CD4-positive, alpha-beta T cell (primary cell): Measurements from ENCODE around the gene THRA. TPM values are rescaled to one million over a fixed set of nuclear protein-coding genes. Genes with fewer than 3 reads are reported as not detected.
"Not testable (repeated sequence)": the region's sequence is repeated elsewhere in the genome, so short reads cannot be mapped to it uniquely, and the experiment has no call there.

ENCODE experiments used
- ATAC-seq: fragments of 200-7000 bp; cut with Tn5 transposase; one replicate; pipeline ENCODE4 v1.10.0; 2022; ENCODE audit warnings: mild to moderate bottlenecking; ENCODE audit not compliant: poor library complexity
- CTCF ChIA-PET: fragments of 350-600 bp; sonication (Branson Sonifier 250); formaldehyde crosslinking; loops from one replicate; lab custom pipeline; 2021; ENCODE audit warnings: antibody characterized with exemption, inconsistent platforms; lab: Charles Lee
- POLR2A ChIA-PET: fragments of 350-600 bp; sonication (Branson Sonifier 250); formaldehyde crosslinking; loops from one replicate; lab custom pipeline; 2021; ENCODE audit warnings: antibody characterized with exemption, inconsistent platforms; lab: Charles Lee
- DNase-seq, 14 experiments: peaks; one replicate each; pipeline ENCODE4 v3.0.0-alpha.2; 2013 to 2020; ENCODE audit warnings: mixed read lengths in 2 of 14
- H3K27ac ChIP-seq, 2 donors: one replicate each; pipeline versions ENCODE4 v1.5.1 to v1.7.0; 2013; ENCODE audit warnings: low read length in 2 of 2, low read depth in 1 of 2, mild to moderate bottlenecking in 1 of 2
- H3K27me3 ChIP-seq, 2 experiments: 1 replicate in 1 of 2; 2 replicates in 1 of 2; pipeline versions ENCODE4 v1.6.1 to v1.7.0; 2013; ENCODE audit warnings: low read length in 2 of 2, control low read depth in 1 of 2, mild to moderate bottlenecking in 1 of 2, moderate library complexity in 1 of 2; ENCODE audit not compliant: insufficient read depth in 2 of 2, control insufficient read depth in 1 of 2
- H3K36me3 ChIP-seq: one replicate; pipeline ENCODE4 v1.6.1; 2013; ENCODE audit warnings: low read length, control low read depth; ENCODE audit not compliant: insufficient read depth
- H3K4me1 ChIP-seq: one replicate; pipeline ENCODE4 v1.6.1; 2013; ENCODE audit warnings: low read length, control low read depth; ENCODE audit not compliant: insufficient read depth
- H3K4me3 ChIP-seq: one replicate; pipeline ENCODE4 v1.5.1; 2013; ENCODE audit warnings: mild to moderate bottlenecking, low read length, moderate library complexity
- H3K9me3 ChIP-seq, 2 experiments: 1 replicate in 1 of 2; 2 replicates in 1 of 2; pipeline versions ENCODE4 v1.6.1 to v1.7.0; 2013; ENCODE audit warnings: low read length in 2 of 2, mild to moderate bottlenecking in 2 of 2, control low read depth in 1 of 2, moderate library complexity in 1 of 2; ENCODE audit not compliant: control insufficient read depth in 1 of 2, insufficient read depth in 1 of 2
- H3K27ac Mint-ChIP-seq: one replicate; pipeline ENCODE4 v1.8.0; 2020; ENCODE audit warnings: mixed read lengths
- H3K27me3 Mint-ChIP-seq: one replicate; pipeline ENCODE4 v1.8.0; 2021; ENCODE audit warnings: mixed read lengths
- H3K36me3 Mint-ChIP-seq: one replicate; pipeline ENCODE4 v1.8.0; 2021; ENCODE audit warnings: low read depth, mixed read lengths
- H3K4me1 Mint-ChIP-seq: one replicate; pipeline ENCODE4 v1.8.0; 2021; ENCODE audit warnings: low read depth, mixed read lengths
- H3K4me3 Mint-ChIP-seq: one replicate; pipeline ENCODE4 v1.8.0; 2020; ENCODE audit warnings: mild to moderate bottlenecking, mixed read lengths
- H3K9me3 Mint-ChIP-seq: one replicate; pipeline ENCODE4 v1.8.0; 2020; ENCODE audit warnings: mixed read lengths
- CTCF ChIP-seq: fragments of 200-600 bp; IDR thresholded peaks from one replicate; pipeline ENCODE4 v1.8.0; 2022; ENCODE audit warnings: antibody characterized with exemption, mild to moderate bottlenecking
- intact Hi-C, 2 experiments: fragments of 100-400 bp; cut with DNase I in 1 of 2; cut with micrococcal nuclease in 1 of 2; formaldehyde crosslinking; loops; one replicate each; pipeline versions ENCODE4 v1.15.1 to v1.9.0; 2023 to 2025; cut with DNase I, micrococcal nuclease
- microRNA-seq: library from miRNA; unstranded; fragments of <30 nt; microRNA quantifications from one replicate; pipeline ENCODE4 v1.2.0, GENCODE V29; 2021; ENCODE audit warnings: borderline microRNAs expressed, borderline replicate concordance
- total RNA-seq, 174 experiments: library from RNA in 2 of 174; stranded (reverse) in 2 of 174; gene quantifications; one replicate each; pipeline ENCODE4 v1.2.3 and lab custom pipeline; 2021 to 2026

The THRA gene
- total RNA-seq, 2 experiments from 2014 or later = 35.2 to 36.4 TPM

GRCh38 chr17:40135817-40136216 is 73.1 kb downstream of the THRA start:
- Mint-ChIP-seq H3K9me3 (no peaks in the 10 kb centered on the region), H3K36me3 (peaks cover 76% of the 10 kb centered on the region), H3K4me1 (peaks cover 40% of the 10 kb centered on the region), H3K4me3 (no peak overlapping the region), H3K27ac (peak overlapping the region; percentile 60), H3K27me3 (peaks cover 5% of the 10 kb centered on the region)
- no peak for DNase-seq
- POLR2A ChIA-PET = interaction anchor here (0.6 to 4.1 kb wide), 3 partner anchors 13 to 128 kb away, joined by 3 to 28 read pairs (median 4); partner anchors contain the start of gene MSL1
- H3K27ac ChIP-seq = no peak overlapping the region
- no peak overlapping the region for H3K4me3 ChIP-seq
- peaks cover 21% of the 10 kb centered on the region for H3K4me1 ChIP-seq
- H3K27me3 ChIP-seq = no peaks in the 10 kb centered on the region
- intact Hi-C loops = no loop called here
- CTCF ChIA-PET = no interaction called here
- H3K9me3 ChIP-seq = no peaks in the 10 kb centered on the region
- ATAC-seq = no peak
- TF ChIP-seq CTCF = no peak
- H3K36me3 ChIP-seq = peaks cover 65% of the 10 kb centered on the region

GRCh38 chr17:40139566-40140058 is 76.8 kb downstream of the THRA start:
- DNase-seq = peak in 2 of 14 experiments; percentile 4

GRCh38 chr17:40143166-40143565 is 80.4 kb downstream of the THRA start:
- peaks cover 52% of the 10 kb centered on the region for H3K36me3 ChIP-seq
- not testable (repeated sequence) for H3K27ac Mint-ChIP-seq, H3K27me3 ChIP-seq, DNase-seq, H3K27me3 Mint-ChIP-seq, H3K4me3 Mint-ChIP-seq, H3K27ac ChIP-seq, H3K4me3 ChIP-seq, H3K9me3 Mint-ChIP-seq, ATAC-seq, H3K9me3 ChIP-seq
- peaks cover 49% of the 10 kb centered on the region for H3K4me1 ChIP-seq
- intact Hi-C loops = loop anchor here in 1 of 2 experiments (5.0 kb wide), 1 partner anchor 34 kb away; the partner anchor contains the start of gene RAPGEFL1
- Mint-ChIP-seq H3K36me3 (peaks cover 64% of the 10 kb centered on the region), H3K4me1 (peaks cover 59% of the 10 kb centered on the region)
- ChIA-PET CTCF (interaction anchor here (1.3 to 2.1 kb wide), 2 partner anchors 25 to 30 kb away, joined by 5 to 6 read pairs; no protein-coding TSS in a partner anchor), POLR2A (interaction anchor here (1.2 kb wide), 1 partner anchor 30 kb away, joined by 7 read pairs; no protein-coding TSS in a partner anchor)

More at GRCh38 chr17:40139566-40140058, 76.8 kb downstream of the THRA start:
- peaks cover 38% of the 10 kb centered on the region for H3K4me1 ChIP-seq
- H3K27me3 ChIP-seq = no peaks in the 10 kb centered on the region
- H3K4me3 Mint-ChIP-seq = peak overlapping the region; percentile 95
- H3K27ac Mint-ChIP-seq = peak overlapping the region; percentile 99
- peaks cover 60% of the 10 kb centered on the region for H3K36me3 Mint-ChIP-seq
- no peaks in the 10 kb centered on the region for H3K9me3 Mint-ChIP-seq
- peaks cover 46% of the 10 kb centered on the region for H3K4me1 Mint-ChIP-seq
- no peaks in the 10 kb centered on the region for H3K9me3 ChIP-seq
- TF ChIP-seq CTCF = no peak
- ChIA-PET POLR2A (interaction anchor here (0.7 to 5.3 kb wide), 26 partner anchors 9 to 1549 kb away, joined by 3 to 118 read pairs (median 6); partner anchors contain the start of genes CDK12, EIF1, MED24 and MSL1), CTCF (interaction anchor here (1.1 to 2.9 kb wide), 4 partner anchors 16 to 29 kb away, joined by 4 to 19 read pairs (median 11); no protein-coding TSS in a partner anchor)
- peaks cover 57% of the 10 kb centered on the region for H3K36me3 ChIP-seq
- peak; percentile 21 for ATAC-seq
- H3K27ac ChIP-seq = peak overlapping the region; percentile 91 to 93
- H3K27me3 Mint-ChIP-seq = peaks cover 5% of the 10 kb centered on the region
- intact Hi-C loops = loop anchor here (1.0 to 5.0 kb wide), 9 partner anchors 16 to 77 kb away; partner anchors contain the start of genes RAPGEFL1 (in 1 of the 2) and THRA (in 1 of the 2)
- H3K4me3 ChIP-seq = peak overlapping the region; percentile 59

Small RNAs within 50 kb of the gene (microRNA-seq; reads per million reads assigned to microRNA genes)
- gene MIR6884 = not detected

Other genes starting within 250 kb of the THRA start
- 10 to 100 TPM; 39.7 to 39.9 TPM for gene IKZF3, start 198.7 kb upstream of the THRA start, total RNA-seq
- not detected for gene ZPBP2, start 194.8 kb upstream of the THRA start, total RNA-seq
- 10 to 100 TPM; 22.3 to 22.7 TPM for gene GSDMB, start 144.3 kb upstream of the THRA start, total RNA-seq
- gene ORMDL3, start 135.4 kb upstream of the THRA start, total RNA-seq = 100 to 1,000 TPM; 103 to 105 TPM
- not detected for gene LRRC3C, start 135.2 kb upstream of the THRA start, total RNA-seq
- gene GSDMA, start 100.0 kb upstream of the THRA start, total RNA-seq = under 1 TPM in 1 of 2 experiments, not detected in 1; 0.14 TPM
- gene PSMD3, start 82.2 kb upstream of the THRA start, total RNA-seq = 10 to 100 TPM; 66.7 to 71.9 TPM
- not detected for gene CSF3, start 47.5 kb upstream of the THRA start, total RNA-seq
- gene MED24, start 8.6 kb upstream of the THRA start, total RNA-seq = 10 to 100 TPM; 82.9 to 85.3 TPM
- 10 to 100 TPM; 29.6 to 34.1 TPM for gene NR1D1, start 37.6 kb downstream of the THRA start, total RNA-seq
- gene MSL1, start 59.0 kb downstream of the THRA start, total RNA-seq = 10 to 100 TPM; 77.0 to 79.2 TPM
- 100 to 1,000 TPM; 195 to 207 TPM for gene CASC3, start 77.6 kb downstream of the THRA start, total RNA-seq
- 1 to 10 TPM; 7.7 to 9.4 TPM for gene RAPGEFL1, start 114.5 kb downstream of the THRA start, total RNA-seq
- 10 to 100 TPM; 17.3 to 21.3 TPM for gene WIPF2, start 156.3 kb downstream of the THRA start, total RNA-seq
- gene CDC6, start 224.9 kb downstream of the THRA start, total RNA-seq = 1 to 10 TPM; 1.0 to 1.8 TPM
- gene RARA, start 246.2 kb downstream of the THRA start, total RNA-seq = 100 to 1,000 TPM; 114 to 115 TPM